HepG2 (cell line): Measurements from ENCODE around the gene GC.

ENCODE experiments used
- CTCF ChIP-seq: sonication (generic); formaldehyde crosslinking; IDR thresholded peaks from 2 replicates; pipeline ENCODE4 v1.5.0; 2020; ENCODE audit warnings: mild to moderate bottlenecking, missing genetic modification reagents, moderate library complexity
- HMGXB3 ChIP-seq: sonication (generic); formaldehyde crosslinking; IDR thresholded peaks from 2 replicates; pipeline ENCODE4 v1.4.0; 2020; ENCODE audit warnings: missing genetic modification reagents, borderline replicate concordance
- PHF21A ChIP-seq: sonication (generic); formaldehyde crosslinking; IDR thresholded peaks from 2 replicates; pipeline ENCODE4 v1.5.0; 2020; ENCODE audit warnings: mild to moderate bottlenecking, missing genetic modification reagents
- ZBTB21 ChIP-seq: sonication (generic); formaldehyde crosslinking; IDR thresholded peaks from 2 replicates; pipeline ENCODE4 v1.4.0; 2020; ENCODE audit warnings: missing genetic modification reagents
- ZNF781 ChIP-seq: sonication (generic); formaldehyde crosslinking; IDR thresholded peaks from 2 replicates; pipeline ENCODE4 v1.5.1; 2020; ENCODE audit warnings: borderline replicate concordance, mild to moderate bottlenecking, missing genetic modification reagents; ENCODE audit errors: not compliant biosample characterization

GRCh38 chr4:71752383-71753042 is 31.4 kb downstream of the GC start:
- no peak for TF ChIP-seq ZBTB21 (CRISPR knock-in tag)
- TF ChIP-seq HMGXB3 = no peak
- no peak for TF ChIP-seq CTCF (CRISPR knock-in tag)
- TF ChIP-seq ZNF781 (CRISPR knock-in tag) = no peak
- no peak for TF ChIP-seq PHF21A (CRISPR knock-in tag)
